Uterus (tissue), 4 donors: ENCODE measurements around the gene BICRAL. TPM values are rescaled to one million over a fixed set of nuclear protein-coding genes. Genes with fewer than 3 reads are reported as not detected.
"Not testable (repeated sequence)": the region's sequence is repeated elsewhere in the genome, so short reads cannot be mapped to it uniquely, and the experiment has no call there.

Source experiments
- DNase-seq, 2 donors: peaks; one replicate each; pipeline ENCODE4 v3.0.0-alpha.2; 2019 to 2020
- H3K27ac ChIP-seq, 2 donors: fragments of 200-600 bp; sonication (generic); 1 replicate in 1 of 2; 2 replicates in 1 of 2; pipeline ENCODE4 v1.5.1; 2016 to 2018
- H3K27me3 ChIP-seq, 2 donors: fragments of 200-600 bp; sonication (generic); one replicate each; pipeline ENCODE4 v1.5.1; 2018 to 2019; ENCODE audit warnings: control low read depth in 1 of 2
- H3K36me3 ChIP-seq, 2 donors: fragments of 200-600 bp; sonication (generic); one replicate each; pipeline ENCODE4 v1.5.1; 2019; ENCODE audit warnings: control low read depth in 1 of 2
- H3K4me1 ChIP-seq, 2 donors: fragments of 200-600 bp; sonication (generic); one replicate each; pipeline ENCODE4 v1.5.1; 2018 to 2019; ENCODE audit warnings: control low read depth in 1 of 2
- H3K4me3 ChIP-seq, 2 donors: fragments of 200-600 bp; sonication (generic); 1 replicate in 1 of 2; 2 replicates in 1 of 2; pipeline ENCODE4 v1.5.1; 2018 to 2019; ENCODE audit warnings: mild to moderate bottlenecking in 1 of 2
- H3K9me3 ChIP-seq, 2 donors: fragments of 200-600 bp; sonication (generic); one replicate each; pipeline ENCODE4 v1.5.1; 2019; ENCODE audit warnings: control low read depth in 1 of 2
- POLR2A ChIP-seq, 2 donors: fragments of 450-650 bp; IDR thresholded peaks; one replicate each; pipeline ENCODE4 v1.6.1; 2016; ENCODE audit warnings: antibody characterized with exemption in 2 of 2, mild to moderate bottlenecking in 1 of 2, moderate library complexity in 1 of 2
- intact Hi-C: fragments of 100-400 bp; cut with DNase I; formaldehyde crosslinking; loops from one replicate; pipeline ENCODE4 v1.15.1; 2023; ENCODE audit warnings: low total_unique reads
- total RNA-seq, 4 donors: library from RNA; depleted of rRNA in 3 of 4; stranded (reverse); fragments of >200 nt in 3 of 4; gene quantifications; one replicate each; pipeline versions ENCODE4 v1.1.0 to v1.2.4, GENCODE V29; 2014 to 2023
- TF ChIP-seq, protein P1 (sequence below), 4 experiments: fragments of 200-600 bp in 2 of 4; fragments of 450-650 bp in 2 of 4; sonication (generic) in 2 of 4; IDR thresholded peaks; one replicate each; pipeline ENCODE4 v1.5.1; 2016 to 2019; ENCODE audit warnings: antibody characterized with exemption in 4 of 4, mild to moderate bottlenecking in 2 of 4, moderate library complexity in 1 of 4
- donor health status: DM: yes; HTN: yes; CAD: no.

Gene BICRAL
- total RNA-seq, 4 donors from 2014 or later, result 7.4 to 35.3 (median 18.2) TPM

DNA sequence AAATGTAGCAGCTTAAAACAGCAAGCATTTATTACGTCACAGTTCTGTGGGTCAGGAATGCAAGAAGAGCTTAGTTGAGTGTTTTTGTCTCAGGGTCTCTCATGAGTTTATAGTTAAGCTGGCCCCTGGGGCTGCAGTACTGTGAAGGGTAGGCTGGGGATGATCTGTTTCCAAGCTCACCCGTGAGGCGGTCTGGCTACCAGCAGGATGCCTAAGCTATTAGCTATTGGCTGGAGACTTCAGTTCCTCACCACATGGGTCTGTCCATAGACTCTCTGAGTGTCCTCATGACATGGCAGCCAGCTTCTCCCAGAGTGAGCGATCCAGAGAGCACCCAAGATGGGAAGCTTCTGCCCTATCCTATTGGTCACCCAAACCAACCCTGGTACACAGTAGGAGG lies 12.8 kb upstream of the BICRAL start:
- no peaks in the 10 kb centered on the region for H3K36me3 ChIP-seq
- no peaks in the 10 kb centered on the region for H3K27me3 ChIP-seq
- no peaks in the 10 kb centered on the region for H3K4me1 ChIP-seq
- no peaks in the 10 kb centered on the region for H3K9me3 ChIP-seq
- no peak for DNase-seq
- no peak overlapping the region for H3K27ac ChIP-seq
- TF ChIP-seq, protein P1, sequence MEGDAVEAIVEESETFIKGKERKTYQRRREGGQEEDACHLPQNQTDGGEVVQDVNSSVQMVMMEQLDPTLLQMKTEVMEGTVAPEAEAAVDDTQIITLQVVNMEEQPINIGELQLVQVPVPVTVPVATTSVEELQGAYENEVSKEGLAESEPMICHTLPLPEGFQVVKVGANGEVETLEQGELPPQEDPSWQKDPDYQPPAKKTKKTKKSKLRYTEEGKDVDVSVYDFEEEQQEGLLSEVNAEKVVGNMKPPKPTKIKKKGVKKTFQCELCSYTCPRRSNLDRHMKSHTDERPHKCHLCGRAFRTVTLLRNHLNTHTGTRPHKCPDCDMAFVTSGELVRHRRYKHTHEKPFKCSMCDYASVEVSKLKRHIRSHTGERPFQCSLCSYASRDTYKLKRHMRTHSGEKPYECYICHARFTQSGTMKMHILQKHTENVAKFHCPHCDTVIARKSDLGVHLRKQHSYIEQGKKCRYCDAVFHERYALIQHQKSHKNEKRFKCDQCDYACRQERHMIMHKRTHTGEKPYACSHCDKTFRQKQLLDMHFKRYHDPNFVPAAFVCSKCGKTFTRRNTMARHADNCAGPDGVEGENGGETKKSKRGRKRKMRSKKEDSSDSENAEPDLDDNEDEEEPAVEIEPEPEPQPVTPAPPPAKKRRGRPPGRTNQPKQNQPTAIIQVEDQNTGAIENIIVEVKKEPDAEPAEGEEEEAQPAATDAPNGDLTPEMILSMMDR (IDR thresholded peaks at IDR 0.05), result no peak
- TF ChIP-seq POLR2A (IDR thresholded peaks at IDR 0.05), result no peak
- intact Hi-C loops, result no loop called here
- H3K4me3 ChIP-seq, result no peak overlapping the region

DNA sequence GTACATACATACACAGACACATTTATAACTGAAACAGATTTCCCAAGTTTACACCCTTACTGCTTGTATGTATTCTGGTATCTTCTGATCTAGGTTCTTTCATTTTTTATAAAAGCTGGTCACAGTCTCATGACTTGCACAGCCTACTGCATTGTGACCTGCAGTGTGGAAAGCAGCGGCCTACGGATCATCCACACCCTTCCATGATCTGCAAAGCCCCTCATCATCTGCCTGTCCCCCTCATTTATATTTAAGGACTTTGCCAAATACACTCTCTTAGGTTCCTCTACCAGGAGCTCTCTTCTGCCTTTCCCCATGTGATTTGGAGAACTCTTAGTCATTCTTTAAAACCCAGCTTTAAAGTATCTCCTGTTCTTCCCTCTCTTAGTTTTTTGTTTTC lies 12.0 kb upstream of the BICRAL start:
- DNase-seq, result no peak
- H3K4me3 ChIP-seq, result no peak overlapping the region
- H3K27me3 ChIP-seq, result no peaks in the 10 kb centered on the region
- no peaks in the 10 kb centered on the region for H3K4me1 ChIP-seq
- no peaks in the 10 kb centered on the region for H3K9me3 ChIP-seq
- intact Hi-C loops, result no loop called here
- no peak for TF ChIP-seq POLR2A (IDR thresholded peaks at IDR 0.05)
- TF ChIP-seq, protein P1 (IDR thresholded peaks at IDR 0.05), result no peak
- H3K27ac ChIP-seq, result no peak overlapping the region
- H3K36me3 ChIP-seq, result no peaks in the 10 kb centered on the region

DNA sequence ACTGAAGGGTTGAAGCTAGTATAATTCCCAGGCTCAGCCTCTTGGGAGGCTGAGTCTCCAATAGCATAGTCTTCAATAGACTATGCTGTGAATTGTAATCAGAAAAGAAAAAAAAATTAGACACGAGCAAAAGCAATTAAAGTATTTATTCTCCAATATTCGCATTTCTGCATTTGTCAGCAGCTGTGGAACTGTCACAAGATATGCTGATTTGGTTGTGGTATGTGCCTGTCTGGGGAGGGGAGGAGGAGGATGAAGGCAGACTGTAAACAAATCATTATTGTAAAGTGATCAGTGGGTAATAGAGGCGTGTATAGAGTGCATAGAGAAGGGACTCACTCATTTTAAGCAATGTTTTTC lies 10.1 kb upstream of the BICRAL start:
- no peaks in the 10 kb centered on the region for H3K36me3 ChIP-seq
- intact Hi-C loops, result no loop called here
- no peak overlapping the region for H3K27ac ChIP-seq
- H3K4me3 ChIP-seq, result no peak overlapping the region
- no peaks in the 10 kb centered on the region for H3K9me3 ChIP-seq
- H3K27me3 ChIP-seq, result no peaks in the 10 kb centered on the region
- TF ChIP-seq, protein P1 (IDR thresholded peaks at IDR 0.05), result no peak
- TF ChIP-seq POLR2A (IDR thresholded peaks at IDR 0.05), result no peak
- no peak for DNase-seq
- H3K4me1 ChIP-seq, result no peaks in the 10 kb centered on the region

DNA sequence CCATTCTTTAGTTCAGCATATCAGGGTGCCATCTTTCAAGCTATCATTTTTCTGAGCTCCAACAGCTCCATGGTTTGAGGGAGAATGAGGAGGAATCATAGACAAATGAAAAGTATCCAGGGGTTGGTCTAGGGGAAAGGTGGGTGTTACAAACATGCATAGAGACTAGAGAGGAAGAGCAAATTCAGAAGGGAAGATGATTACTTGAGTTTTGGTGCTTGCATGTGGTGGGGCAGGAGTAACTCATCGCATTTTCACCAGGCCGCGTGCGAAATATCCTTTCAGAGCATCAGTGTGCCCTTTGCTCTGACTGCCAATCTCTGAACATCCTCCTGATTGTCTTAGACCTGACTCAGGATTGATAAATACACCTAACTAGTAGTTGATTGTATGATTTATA lies 7.7 kb upstream of the BICRAL start:
- intact Hi-C loops, result no loop called here
- Histone ChIP-seq H3K4me3 (no peak overlapping the region), H3K36me3 (no peaks in the 10 kb centered on the region), H3K27me3 (no peaks in the 10 kb centered on the region), H3K9me3 (no peaks in the 10 kb centered on the region), H3K27ac (no peak overlapping the region), H3K4me1 (no peaks in the 10 kb centered on the region)
- no peak for TF ChIP-seq POLR2A (IDR thresholded peaks at IDR 0.05)
- TF ChIP-seq, protein P1 (IDR thresholded peaks at IDR 0.05), result no peak
- no peak for DNase-seq

DNA sequence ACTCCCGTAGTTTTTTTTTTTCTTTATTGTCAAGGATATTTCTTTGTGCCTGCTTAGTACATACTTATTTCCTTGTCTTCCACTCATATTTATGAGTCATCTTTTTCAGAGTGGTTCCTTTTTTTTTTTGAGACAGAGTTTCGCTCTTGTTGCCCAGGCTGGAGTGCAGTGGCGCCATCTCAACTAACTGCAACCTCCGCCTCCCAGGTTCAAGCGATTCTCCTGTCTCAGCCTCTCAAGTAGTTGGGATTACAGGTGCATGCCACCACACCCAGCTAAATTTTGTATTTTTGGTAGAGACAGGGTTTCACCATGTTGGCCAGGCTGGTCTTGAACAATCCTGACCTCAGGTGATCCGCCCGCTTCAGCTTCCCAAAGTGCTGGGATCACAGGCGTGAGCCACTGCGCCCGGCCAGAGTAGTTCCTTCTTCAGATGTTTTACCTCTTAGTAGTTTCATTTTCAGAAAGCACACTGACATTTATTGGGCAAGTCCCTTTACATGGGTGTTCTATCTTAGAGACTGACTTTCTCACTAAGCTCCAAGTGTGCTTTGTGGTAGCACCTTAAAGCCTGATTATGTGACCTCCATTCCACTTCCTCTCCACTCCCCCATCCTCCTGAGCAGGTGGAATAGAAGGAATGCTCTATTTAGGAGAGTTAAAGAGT lies 6.9 kb upstream of the BICRAL start:
- DNase-seq, H3K27ac ChIP-seq: not testable (repeated sequence)

More for the DNA sequence above, 6.9 kb upstream of the BICRAL start:
- H3K27me3 ChIP-seq, H3K4me3 ChIP-seq, H3K4me1 ChIP-seq, intact Hi-C loops, H3K9me3 ChIP-seq, H3K36me3 ChIP-seq: not testable (repeated sequence)
